Cortex of kidney (tissue), 1 donor: ENCODE results near the gene NEK6.
"Not testable (repeated sequence)": the region's sequence is repeated elsewhere in the genome, so short reads cannot be mapped to it uniquely, and the experiment has no call there.

Experiments
- DNase-seq: peaks from one replicate; lab custom pipeline; 2025; lab: John Stamatoyannopoulos, UW

NEK6 gene

DNA sequence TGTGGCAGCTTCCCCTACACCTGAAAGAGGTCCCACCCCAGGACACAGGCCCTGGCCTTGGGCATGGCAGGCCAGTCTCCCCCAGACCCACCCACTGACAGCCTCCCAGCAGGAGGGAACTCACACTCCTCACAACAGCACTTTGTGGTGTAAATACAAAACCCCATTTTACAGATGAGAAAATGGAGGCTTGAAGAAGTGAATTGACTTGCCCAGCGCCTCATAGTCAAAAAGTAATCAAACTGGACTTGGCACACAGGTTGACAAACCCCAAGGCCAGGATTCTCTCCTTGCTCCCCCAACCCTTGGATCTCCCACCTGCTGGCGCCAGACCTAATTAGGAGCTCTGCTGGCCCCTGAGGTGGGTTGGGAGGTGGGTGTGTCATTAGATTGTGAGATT is 29.2 kb upstream of the NEK6 start:
- no peak for DNase-seq

- DNase-seq = no peak
Observed at GRCh38 chr9:124231095-124231737, 26.5 kb upstream of the NEK6 start.

DNA sequence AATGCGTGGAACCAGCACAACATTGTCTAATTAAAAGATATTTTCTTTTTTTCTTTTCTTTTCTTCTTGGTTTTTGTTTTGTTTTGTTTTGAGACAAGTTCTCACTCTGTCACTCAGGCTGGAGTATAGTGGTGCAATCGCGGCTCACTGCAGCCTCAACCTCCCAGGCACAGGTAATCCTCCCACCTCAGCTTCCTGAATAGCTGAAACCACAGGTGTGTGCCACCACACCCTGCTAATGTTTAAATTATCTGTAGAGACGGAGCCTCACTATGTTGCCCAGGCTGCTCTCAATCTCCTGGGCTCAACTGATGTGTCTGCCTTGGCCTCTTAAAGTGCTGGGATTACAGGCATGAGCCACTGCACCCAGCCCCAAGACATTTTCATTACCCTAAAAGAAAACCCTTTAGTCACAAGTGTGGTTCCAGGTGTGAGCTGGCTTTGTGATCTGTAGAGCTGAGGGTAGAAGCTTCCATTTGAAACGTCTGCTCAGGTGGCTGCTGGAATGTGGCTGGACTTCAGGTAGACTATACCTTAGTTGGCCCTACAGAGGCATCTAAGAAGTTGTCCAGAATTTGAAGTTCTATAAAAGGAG is 19.1 kb upstream of the NEK6 start:
- DNase-seq = no peak

GRCh38 chr9:124239249-124240073 is 18.3 kb upstream of the NEK6 start:
- no peak for DNase-seq

- DNase-seq = no peak
Observed at GRCh38 chr9:124242331-124243194, 15.2 kb upstream of the NEK6 start.

DNA sequence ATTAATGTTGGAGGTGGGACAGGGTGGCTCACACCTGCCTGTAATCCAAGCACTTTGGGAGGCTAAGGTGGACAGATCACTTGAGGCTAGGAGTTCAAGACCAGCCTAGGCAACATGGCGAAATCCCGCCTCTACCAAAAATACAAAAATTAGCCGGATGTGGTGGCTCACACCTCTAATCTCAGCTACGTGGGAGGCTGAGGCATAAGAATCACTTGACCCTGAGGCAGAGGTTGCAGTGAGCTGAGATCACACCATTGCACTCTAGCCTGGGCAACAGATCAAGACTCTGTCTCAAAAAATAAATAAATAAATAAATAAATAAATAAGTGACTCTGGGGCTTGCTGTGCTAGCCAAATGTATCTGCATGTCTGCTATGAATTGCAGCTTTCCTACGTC is 10.4 kb upstream of the NEK6 start:
- DNase-seq = not testable (repeated sequence)

DNA sequence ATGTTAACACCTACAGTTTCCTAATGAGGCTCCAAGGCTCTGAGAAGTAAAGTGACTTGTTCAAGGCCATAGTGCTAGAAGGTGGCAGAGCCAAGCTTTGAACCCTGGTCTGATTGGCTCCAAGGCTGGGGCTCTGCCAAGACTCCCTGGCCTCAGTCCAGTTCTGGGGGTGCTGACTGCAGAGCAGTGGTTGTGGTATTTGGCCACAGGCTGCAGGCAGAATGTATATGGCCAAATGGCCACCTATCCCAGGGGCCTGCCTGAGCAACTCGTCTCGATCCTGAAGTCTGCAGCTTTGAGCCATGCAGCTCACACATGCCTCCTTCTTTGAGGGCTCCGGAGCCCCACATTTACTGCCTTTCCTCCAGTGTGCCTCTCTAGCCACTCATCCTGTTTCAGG is 9.7 kb upstream of the NEK6 start:
- DNase-seq = no peak

DNA sequence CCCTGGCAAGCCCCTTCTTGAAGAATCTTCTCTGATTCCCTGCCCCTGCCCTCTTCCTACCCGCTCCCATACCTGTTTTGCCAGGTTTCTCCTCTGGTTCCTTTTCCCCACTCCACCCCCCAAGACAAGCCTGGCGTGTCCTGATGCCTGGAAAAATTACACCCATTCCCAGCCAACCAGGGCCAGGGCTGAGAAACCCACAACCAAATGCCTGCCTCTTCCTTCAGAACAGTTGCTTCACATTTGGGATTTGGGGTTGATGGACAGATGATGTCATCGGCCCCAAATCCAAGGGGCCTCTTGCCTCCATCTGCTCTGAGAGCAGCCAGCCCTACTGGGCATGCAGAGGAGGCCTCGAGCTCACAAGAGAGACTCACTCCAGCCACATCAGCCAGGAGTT is 8.8 kb upstream of the NEK6 start:
- no peak for DNase-seq

- no peak for DNase-seq
Observed at GRCh38 chr9:124251204-124251603, 6.5 kb upstream of the NEK6 start.

- no peak for DNase-seq
Observed at GRCh38 chr9:124251605-124252378, 6.0 kb upstream of the NEK6 start.

GRCh38 chr9:124252878-124253277 is 4.9 kb upstream of the NEK6 start:
- not testable (repeated sequence) for DNase-seq

- DNase-seq = no peak
Observed at GRCh38 chr9:124254261-124254682, 3.5 kb upstream of the NEK6 start.

DNA sequence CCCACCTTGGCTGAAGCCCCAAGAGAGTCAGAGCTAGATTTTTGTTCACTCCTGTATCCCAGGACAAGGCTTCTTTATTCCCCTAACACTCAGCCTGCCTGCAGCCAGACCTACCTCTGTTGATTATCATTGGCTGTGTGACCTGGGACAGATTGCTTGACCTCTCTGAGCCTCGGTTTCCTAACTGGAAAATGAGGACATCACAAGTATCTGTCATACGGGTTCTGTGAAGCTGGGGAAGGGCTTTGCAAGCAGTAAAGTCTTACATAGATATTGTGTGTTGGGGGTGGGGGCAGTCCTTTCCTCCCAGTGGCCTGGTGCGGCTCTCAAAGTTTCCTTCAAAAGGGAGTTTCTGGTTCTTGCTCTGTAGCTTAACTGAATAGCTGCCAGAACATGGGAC is 2.5 kb upstream of the NEK6 start:
- DNase-seq = no peak

- DNase-seq = no peak
Observed at GRCh38 chr9:124256517-124257069, 1.2 kb upstream of the NEK6 start.

DNA sequence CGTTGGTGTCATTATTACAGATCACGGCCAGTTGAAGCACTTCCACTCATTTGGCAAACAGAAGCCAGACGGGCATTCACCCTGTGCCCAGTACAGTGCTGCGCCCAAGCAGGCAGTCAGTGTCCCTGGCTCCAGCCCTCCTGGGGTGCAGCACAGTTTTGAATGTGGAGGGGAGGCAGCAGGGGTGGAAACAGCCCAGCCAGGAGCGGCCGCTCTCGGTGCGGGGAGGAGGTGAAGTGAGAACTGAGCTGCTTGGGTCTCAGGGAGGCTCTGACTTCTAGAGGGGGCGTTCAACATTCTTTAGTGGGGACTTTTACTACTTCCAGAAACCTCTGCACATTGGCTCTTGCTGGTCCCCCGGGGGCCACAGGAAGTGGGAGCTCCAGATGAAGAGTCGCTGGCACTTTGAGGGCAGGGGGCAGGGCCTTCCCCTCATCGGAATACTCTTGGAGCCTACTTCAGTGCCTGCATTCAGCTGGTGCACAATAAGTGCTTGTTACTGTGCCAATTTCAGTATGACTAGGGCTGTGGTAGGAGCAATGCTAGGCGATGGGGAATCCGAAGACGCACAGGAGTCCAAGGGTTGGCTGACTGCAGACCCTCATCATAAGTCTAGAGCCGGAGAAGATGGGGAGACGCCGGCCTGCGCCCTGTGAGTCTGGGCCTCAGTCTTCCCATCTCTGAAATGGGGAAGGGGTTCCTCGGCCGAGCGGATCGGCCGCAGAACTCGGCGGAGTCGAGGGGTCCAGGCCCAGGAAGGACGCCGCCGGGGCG is 492 bp upstream of the NEK6 start:
- no peak for DNase-seq

DNA sequence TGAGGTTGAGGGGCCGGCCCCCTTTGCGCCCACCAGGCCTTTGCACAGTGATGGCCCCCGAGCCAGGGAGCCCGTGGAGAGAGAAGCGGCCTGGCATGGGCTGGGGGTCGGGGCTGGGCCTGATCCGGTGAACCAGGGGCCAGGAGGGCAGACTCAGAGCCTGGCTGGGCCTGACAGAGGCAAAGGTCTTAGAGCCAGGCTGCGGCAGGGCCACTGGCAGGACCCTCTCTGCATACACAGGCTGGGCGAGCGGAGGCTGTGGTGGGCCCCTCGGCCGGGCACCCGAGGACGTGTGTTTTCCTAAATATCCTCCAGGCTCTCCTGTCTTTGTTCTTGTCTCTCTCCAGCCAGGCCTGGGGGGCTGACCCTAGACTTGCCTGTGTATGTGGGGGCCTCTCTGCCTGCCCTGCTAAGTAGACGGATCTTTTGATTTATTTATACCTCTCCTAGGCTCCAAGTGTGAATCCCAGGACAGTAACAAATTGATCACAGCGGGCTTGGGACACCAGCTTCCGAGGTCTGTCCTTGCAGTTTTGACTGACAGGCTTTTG is 933 bp downstream of the NEK6 start:
- DNase-seq = no peak

GRCh38 chr9:124259158-124259808 is 1.5 kb downstream of the NEK6 start:
- no peak for DNase-seq

DNA sequence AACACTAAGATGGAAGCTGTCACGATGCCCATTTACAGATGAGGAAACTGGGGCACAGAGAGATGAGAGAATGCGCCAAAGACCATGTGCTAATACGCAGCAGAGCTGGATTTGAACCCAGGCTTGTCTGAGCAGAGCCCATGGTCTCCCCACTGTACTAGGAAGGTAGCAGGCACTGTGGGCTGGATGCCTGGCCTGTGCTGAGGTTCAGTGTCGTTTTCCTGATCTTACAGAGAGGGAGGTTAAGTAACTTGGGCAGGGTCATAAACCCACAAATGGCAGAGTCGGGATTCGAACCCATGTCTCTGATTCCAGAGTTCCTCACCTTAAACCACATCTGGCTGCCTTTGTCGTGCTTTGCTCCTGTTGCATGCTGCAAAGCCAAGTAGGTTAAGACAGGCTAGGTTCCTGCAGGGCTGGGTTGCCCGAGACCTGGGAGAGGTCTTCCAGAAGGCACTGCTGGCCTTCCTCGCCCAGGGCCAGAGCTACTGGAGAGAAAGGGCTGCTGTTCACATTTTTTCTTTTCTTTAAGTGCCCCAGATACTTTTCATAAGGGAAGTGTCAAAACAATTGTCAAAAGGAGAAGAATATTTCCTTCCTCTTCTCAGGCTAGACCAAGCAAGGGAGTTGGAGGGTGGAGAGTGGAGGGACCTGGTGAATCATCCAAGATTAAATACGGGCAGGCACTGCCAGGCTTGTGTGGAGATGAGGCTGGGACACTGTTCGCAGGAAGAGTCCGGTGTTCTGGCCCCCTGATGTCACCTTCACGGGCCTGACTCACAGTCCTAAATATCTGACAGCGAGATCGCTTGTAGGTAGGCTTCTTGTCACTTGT is 3.2 kb downstream of the NEK6 start:
- no peak for DNase-seq
